SU-DHL-6 (cell line): ENCODE results near the gene RBM4B.

Source experiments
- H2AFZ ChIP-seq: fragments of 200-600 bp; sonication (generic); 2 replicates; pipeline ENCODE4 v1.6.1; 2014; ENCODE audit warnings: low read depth, mild to moderate bottlenecking, moderate library complexity, mixed read lengths, antibody characterized with exemption, low read length; ENCODE audit not compliant: severe bottlenecking
- H3F3A ChIP-seq: fragments of 200-600 bp; shearing (Covaris generic); 2 replicates; pipeline ENCODE4 v1.6.0; 2016; ENCODE audit warnings: antibody characterized with exemption, mild to moderate bottlenecking; ENCODE audit not compliant: insufficient read depth
- H3K27ac ChIP-seq: fragments of 200-600 bp; sonication (generic); 2 replicates; pipeline ENCODE4 v1.5.1; 2016; ENCODE audit warnings: low read depth, mild to moderate bottlenecking, low read length, moderate library complexity, mixed read lengths
- H3K27me3 ChIP-seq: fragments of 200-600 bp; sonication (generic), shearing (Covaris generic); 2 replicates; pipeline ENCODE4 v1.6.0; 2014; ENCODE audit warnings: mild to moderate bottlenecking, low read length
- H3K36me3 ChIP-seq: fragments of 200-600 bp; sonication (generic); 2 replicates; pipeline ENCODE4 v1.6.1; 2014; ENCODE audit warnings: mild to moderate bottlenecking, low read length, mixed read lengths
- H3K4me2 ChIP-seq: fragments of 300-600, 200-600 bp; shearing (Covaris generic), sonication (generic); 2 replicates; pipeline ENCODE4 v1.6.0; 2014; ENCODE audit warnings: low read length, low read depth, mild to moderate bottlenecking; ENCODE audit not compliant: poor library complexity, severe bottlenecking
- H3K4me3 ChIP-seq: fragments of 200-600 bp; sonication (generic); 2 replicates; pipeline ENCODE4 v1.5.1; 2014; ENCODE audit warnings: antibody characterized with exemption, low read length, mild to moderate bottlenecking, mixed read lengths; ENCODE audit not compliant: insufficient read depth, poor library complexity, severe bottlenecking
- H3K79me2 ChIP-seq: fragments of 200-600 bp; sonication (generic); 2 replicates; pipeline ENCODE4 v1.6.1; 2014; ENCODE audit warnings: mild to moderate bottlenecking, low read length, moderate library complexity; ENCODE audit not compliant: insufficient read depth
- H3K9ac ChIP-seq: fragments of 200-600 bp; sonication (generic); 2 replicates; pipeline ENCODE4 v1.7.0; 2014; ENCODE audit warnings: mild to moderate bottlenecking, low read length
- H3K9me2 ChIP-seq: fragments of 200-600 bp; sonication (generic); replicated peaks from 2 replicates; pipeline ENCODE4 v1.6.1; 2014; ENCODE audit warnings: low read length; ENCODE audit not compliant: insufficient read depth
- H3K9me3 ChIP-seq: fragments of 200-600 bp; sonication (generic); 2 replicates; pipeline ENCODE4 v1.6.1; 2014; ENCODE audit warnings: low read length, mixed read lengths; ENCODE audit not compliant: insufficient read depth
- H4K20me1 ChIP-seq: fragments of 200-600 bp; sonication (generic); 2 replicates; pipeline ENCODE4 v1.6.1; 2014; ENCODE audit warnings: low read depth, mild to moderate bottlenecking, antibody characterized with exemption, low read length, moderate library complexity, mixed read lengths
- CTCF ChIP-seq: fragments of 200-600 bp; sonication (generic); IDR thresholded peaks from one replicate; pipeline ENCODE4 v1.5.1; 2017; ENCODE audit warnings: antibody characterized with exemption, mild to moderate bottlenecking, low read length, moderate library complexity; ENCODE audit not compliant: insufficient read depth, poor library complexity, severe bottlenecking
- EZH2phosphoT487 ChIP-seq: fragments of 200-600 bp; sonication (generic), shearing (Covaris generic); conservative IDR thresholded peaks from 2 replicates; pipeline ENCODE4 v1.6.1; 2018; ENCODE audit warnings: mild to moderate bottlenecking, antibody characterized with exemption, low read length, moderate library complexity, mixed read lengths

The RBM4B gene

GRCh38 chr11:66626382-66626781 lies 51.3 kb downstream of the RBM4B start:
- peaks cover 40% of the 10 kb centered on the region for H4K20me1 ChIP-seq

GRCh38 chr11:66625752-66626149 lies 51.9 kb downstream of the RBM4B start:
- TF ChIP-seq CTCF (no peak), EZH2phosphoT487 (no peak)
- Histone ChIP-seq H3K4me2 (no peak overlapping the region), H3K9ac (no peak overlapping the region), H4K20me1 (peaks cover 46% of the 10 kb centered on the region), H3K9me2 (no peaks in the 10 kb centered on the region), H3K4me3 (no peak overlapping the region), H3K27me3 (no peaks in the 10 kb centered on the region), H3K27ac (no peak overlapping the region), H3K79me2 (peaks cover 100% of the 10 kb centered on the region), H2AFZ (no peak overlapping the region), H3K36me3 (peaks cover 58% of the 10 kb centered on the region), H3F3A (peaks cover 8% of the 10 kb centered on the region; the same call in 1 of the 2 replicates), H3K9me3 (no peaks in the 10 kb centered on the region)

More at GRCh38 chr11:66626382-66626781, 51.3 kb downstream of the RBM4B start:
- no peak overlapping the region for H3K4me3 ChIP-seq
- no peaks in the 10 kb centered on the region for H3K9me2 ChIP-seq
- H2AFZ ChIP-seq: no peak overlapping the region
- H3K9me3 ChIP-seq: no peaks in the 10 kb centered on the region
- H3K79me2 ChIP-seq: peaks cover 100% of the 10 kb centered on the region
- 0 out of 2 replicates have a peak, but pooled peaks cover 8% of the 10 kb centered on the region for H3F3A ChIP-seq
- H3K27ac ChIP-seq: no peak overlapping the region
- peaks cover 58% of the 10 kb centered on the region for H3K36me3 ChIP-seq
- H3K27me3 ChIP-seq: no peaks in the 10 kb centered on the region
- H3K4me2 ChIP-seq: no peak overlapping the region
- H3K9ac ChIP-seq: no peak overlapping the region
- TF ChIP-seq CTCF: no peak
- TF ChIP-seq EZH2phosphoT487: no peak

GRCh38 chr11:66625041-66625751 lies 52.5 kb downstream of the RBM4B start:
- Histone ChIP-seq H3K4me3 (no peak overlapping the region), H3K9me2 (no peaks in the 10 kb centered on the region), H3K9ac (no peak overlapping the region), H3K4me2 (no peak overlapping the region), H3F3A (peaks cover 8% of the 10 kb centered on the region; the same call in 1 of the 2 replicates), H3K9me3 (no peaks in the 10 kb centered on the region), H3K36me3 (peaks cover 58% of the 10 kb centered on the region), H4K20me1 (peaks cover 50% of the 10 kb centered on the region), H3K79me2 (peaks cover 100% of the 10 kb centered on the region), H3K27ac (no peak overlapping the region), H3K27me3 (no peaks in the 10 kb centered on the region), H2AFZ (no peak overlapping the region)
- no peak for TF ChIP-seq CTCF
- TF ChIP-seq EZH2phosphoT487: no peak
